Mucosa of gallbladder (tissue), 1 donor: ENCODE results near the gene BNIP1. TPM values are rescaled to one million over a fixed set of nuclear protein-coding genes. Genes with fewer than 3 reads are reported as not detected.

Source experiments
- DNase-seq: peaks from one replicate; pipeline ENCODE4 v3.0.0-alpha.2; 2020; ENCODE audit warnings: low spot score
- total RNA-seq: library from RNA; stranded (reverse); gene quantifications from one replicate; pipeline ENCODE4 v1.2.1, GENCODE V29; 2021
- donor health status: DM: no; HTN: no; CAD: no.

The BNIP1 gene
- total RNA-seq, 1 donor from 2014 or later = 13.5 TPM

DNA sequence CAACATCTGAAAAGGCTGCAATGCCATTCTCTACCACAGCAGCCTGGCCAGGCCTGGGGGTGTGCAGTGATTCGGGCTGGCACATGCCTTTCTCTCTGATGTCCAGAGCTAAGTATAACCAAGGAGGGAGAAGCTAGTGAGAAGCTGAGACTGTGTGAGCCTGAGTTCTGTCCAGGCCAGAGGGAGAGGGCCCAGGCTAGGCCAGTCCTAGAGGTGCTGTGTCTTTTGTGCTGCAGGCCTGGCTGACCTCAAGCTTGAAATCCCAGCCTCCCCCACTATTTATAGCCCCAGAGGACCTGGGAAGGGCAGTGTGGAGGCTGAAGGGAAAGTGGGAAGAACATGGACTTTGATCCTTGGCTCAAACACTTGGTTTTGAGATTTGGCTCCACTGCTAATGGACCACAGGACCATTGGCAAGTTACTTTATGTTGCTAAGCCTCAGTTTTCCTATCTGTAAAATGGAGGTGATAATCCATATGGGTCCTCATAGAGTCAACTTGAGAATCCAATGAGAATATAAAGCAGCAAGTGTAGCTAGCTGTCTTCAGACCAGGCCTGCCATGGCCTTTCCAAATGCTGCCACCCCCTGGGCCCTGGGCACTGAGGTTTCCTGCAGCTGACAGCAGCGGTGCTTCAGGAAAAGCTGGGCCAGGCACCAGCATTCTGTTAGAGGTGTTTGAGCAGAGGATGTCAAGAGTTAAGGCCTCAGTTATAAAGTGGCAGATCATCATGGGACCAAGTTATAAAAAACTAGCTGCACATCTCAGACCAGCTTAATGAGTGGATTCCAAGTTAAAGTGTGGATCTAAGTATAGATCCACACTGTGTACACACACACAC is 21.1 kb downstream of the BNIP1 start:
- DNase-seq = no peak

DNA sequence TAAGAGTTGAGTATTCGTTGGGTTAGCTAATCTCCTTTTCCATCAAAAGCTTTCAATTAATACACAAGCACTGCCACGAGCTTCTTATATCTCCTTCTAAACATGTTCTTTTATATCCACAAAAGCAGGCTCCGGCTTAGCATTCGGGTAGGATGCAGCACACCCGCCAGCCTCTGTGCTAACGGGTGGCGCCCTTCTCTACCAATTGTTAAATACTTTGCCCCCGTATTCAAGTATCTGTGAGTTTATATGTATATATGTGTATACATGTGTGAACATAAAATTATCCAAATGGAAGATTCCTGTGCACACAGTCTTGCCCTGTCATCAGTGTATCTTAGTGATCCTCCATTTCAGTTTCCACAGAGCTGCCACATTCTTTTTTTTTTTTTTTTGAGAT is 27.8 kb downstream of the BNIP1 start:
- DNase-seq = no peak

DNA sequence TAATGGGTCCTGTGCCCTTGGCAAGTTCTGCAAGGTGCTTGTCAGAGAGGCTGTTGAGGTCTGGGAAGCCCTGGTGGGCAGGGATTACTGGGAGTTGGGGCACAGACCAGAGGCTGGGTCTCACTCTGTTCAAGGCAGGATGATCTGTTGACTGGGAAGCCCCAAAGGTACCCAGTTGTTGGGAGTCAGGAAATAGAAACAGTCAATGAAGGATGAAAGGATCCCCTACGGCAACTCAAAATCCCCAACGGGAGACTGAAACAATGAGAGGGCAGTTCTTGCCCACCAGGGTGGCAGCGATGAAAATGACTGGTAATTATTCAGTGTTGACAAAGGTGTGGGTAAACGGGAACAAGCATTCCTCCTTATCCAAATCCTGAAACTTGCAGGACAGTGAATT is 31.2 kb downstream of the BNIP1 start:
- DNase-seq = no peak

DNA sequence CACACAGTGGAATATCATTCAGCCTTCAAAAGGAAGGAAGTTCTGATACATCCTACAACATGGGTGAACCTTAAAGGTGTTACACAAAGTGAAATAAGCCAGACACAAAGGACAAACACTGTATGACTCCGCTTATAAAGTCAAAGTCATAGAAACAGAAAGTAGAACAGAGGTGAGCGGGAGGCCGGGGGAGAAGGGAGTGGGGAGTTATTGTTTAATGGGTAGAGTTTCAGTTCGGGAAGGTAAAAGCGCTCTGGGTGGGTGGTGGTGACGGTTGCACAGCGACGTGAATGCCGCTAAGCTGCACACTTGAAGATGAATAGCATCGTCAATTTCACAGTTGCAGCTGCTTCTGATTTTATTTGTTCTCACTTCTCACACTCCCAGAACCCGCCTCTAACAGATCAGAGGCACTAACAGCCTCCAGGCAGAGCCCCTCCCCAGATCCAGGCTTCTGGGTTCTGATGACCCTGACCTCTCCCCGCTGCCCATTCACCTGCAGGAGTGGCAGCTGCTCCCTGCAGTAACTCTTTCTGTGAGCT is 34.1 kb downstream of the BNIP1 start:
- no peak for DNase-seq

DNA sequence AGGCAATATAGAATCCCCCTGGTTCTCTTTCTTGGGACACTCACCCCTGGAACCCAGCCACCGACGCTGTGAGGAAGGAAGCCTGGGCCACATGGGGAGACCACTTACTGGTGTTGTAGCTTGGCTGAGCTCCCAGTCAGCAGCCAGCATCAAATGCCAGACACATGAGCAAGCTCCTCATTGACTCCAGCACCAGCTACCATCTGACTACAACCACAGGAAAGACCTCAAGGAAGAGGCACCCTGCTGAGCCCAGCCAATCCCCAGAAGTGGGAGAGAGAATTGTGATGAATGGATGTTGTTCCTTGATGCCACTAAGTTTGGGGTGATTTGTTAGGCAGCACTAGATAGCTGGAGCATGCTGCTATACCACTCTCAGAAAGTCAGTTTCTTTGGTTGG is 36.0 kb downstream of the BNIP1 start:
- DNase-seq = no peak

DNA sequence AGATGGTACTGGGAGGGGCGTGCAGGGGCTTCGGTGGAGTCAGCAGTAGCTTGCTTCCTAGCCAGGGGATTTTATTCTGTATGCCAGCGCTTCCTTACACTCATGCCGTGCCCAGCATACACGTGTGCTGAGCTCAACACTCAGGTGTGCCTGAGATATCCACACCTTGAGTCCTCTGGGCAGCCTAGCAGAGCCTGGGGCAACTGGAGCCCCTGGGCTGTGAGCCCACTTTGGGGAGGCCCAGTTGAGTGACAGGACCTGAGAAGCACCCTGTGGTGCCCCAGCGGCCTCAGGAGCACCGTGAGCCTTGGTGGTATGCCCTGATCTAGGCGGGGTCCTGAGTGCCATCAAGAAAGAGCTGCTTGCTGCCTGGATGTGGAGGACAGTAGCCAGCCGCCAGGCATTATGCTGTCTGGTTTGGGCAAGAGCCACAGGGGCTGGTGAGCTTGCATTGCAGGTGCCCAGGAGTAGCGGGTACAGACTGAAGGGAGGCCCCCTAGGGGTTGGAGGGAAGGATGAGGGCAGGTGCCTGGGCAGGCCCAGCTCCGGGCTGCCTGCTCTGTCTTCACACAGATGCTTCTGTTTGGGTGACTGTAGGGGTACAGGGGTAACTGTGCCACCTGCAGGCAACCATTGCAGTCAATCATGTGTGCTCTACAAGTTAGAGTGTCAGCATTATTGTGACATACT is 42.9 kb downstream of the BNIP1 start:
- no peak for DNase-seq

DNA sequence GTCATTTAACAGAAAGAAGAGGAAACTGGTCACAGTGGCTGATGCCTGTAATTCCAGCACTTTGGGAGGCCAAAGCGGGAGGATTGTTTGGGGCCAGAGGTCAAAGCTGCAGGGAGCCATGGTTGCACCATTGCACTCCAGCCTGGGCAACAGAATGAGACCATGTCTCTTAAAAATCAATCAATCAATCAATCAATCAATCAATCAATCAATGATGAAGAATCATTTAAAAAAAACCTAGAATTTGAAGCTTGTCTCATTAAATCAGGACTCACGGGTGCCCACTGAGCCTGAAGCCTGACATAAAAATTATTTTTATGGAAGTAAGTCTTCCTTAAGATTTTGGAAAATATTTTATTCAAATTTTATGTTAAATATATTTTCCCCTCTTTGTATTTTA is 43.9 kb downstream of the BNIP1 start:
- DNase-seq = no peak

DNA sequence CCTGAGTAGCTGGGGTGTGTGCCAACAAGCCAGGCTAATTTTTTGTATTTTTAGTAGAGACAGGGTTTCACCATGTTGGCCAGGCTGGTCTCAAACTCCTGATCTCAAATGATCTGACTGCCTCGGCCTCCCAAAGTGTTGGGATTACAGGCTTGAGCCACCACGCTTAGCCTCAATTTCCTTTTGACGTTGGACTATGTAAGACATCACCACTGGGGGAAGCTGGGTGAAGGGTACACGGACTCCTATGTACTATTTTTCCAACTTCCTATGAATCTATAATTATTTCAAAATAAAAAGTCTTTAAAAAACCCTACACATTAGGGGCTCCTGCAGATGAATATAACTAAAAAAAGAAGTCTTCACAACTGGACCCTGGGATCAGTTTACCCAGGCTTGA is 46.7 kb downstream of the BNIP1 start:
- DNase-seq = no peak

DNA sequence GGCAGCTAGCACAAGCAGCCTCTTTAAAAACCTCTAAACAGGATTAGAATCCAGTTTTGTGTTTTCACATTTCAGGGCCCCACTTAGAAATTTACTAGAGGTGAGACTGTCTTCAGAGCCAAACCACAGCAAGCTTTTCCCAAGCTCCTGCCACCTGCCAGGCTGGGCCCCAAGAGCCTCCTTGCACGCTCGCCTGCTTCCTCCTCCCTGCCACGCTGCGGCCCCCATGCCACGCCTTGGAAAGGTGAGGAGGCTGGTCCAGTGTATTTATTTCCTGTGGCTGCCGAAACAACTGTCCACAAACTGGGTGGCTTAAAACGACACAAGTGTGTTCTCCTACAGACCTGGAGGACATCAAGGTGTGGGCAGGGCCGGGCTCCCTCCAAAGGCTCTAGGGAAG is 47.2 kb downstream of the BNIP1 start:
- DNase-seq = no peak

DNA sequence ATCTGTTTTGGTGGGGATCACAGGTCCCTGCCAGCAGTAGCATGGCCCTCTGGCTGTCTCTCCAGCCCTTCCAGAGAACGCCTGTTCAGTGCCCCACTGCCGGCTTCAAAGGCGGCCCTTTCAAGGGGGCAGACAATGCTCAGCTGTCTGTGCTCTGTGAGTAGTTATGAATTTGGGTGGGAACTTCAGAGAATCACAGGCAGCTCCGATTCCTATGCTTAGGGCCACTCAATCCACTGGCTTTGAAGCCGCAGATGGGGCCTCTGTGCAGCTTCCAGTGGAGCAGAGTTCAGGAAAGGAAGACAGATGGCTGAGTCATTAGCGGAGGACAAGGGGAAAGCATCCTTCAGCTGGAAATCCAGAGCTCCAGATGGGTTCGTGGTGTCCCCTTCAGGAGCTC is 48.2 kb downstream of the BNIP1 start:
- no peak for DNase-seq

DNA sequence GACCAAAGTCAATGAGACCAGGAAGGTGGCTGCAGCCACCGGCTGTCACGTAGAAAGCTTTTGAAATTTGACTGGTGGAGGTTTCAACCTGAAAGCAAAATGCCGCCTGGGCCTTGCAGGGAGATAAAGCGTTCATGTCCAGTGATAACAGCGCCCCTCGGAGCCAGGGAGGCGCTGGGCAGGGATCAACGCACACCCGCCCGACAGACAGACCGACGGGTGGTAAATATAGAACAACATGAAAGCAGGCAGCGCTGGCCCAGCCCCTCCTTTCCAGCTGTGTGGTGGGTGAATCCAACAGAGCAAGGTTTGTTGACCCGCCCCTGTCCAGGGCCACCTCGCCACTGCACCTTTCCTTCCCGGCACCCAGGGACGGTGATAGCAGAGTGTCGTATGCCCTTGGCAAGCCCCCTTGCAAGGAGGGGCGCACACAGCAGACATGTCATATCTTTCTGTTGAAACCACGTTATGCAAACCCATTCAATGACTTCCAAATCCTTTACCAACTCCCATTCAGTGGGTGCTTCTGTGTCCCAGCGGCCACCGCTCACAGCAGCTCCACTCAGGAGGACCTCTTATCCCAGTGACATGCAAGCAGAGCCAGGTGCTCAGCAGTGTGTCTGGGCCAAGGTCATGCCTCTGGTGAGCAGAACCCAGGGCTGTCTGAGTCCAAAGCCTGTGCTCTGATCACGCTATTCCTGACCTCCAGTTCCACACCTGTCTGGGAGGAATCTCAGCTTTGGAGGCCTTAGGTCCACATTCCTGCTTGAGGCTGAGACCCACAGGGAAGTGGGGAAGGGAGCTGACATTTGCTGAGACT is 52.0 kb downstream of the BNIP1 start:
- DNase-seq = no peak

DNA sequence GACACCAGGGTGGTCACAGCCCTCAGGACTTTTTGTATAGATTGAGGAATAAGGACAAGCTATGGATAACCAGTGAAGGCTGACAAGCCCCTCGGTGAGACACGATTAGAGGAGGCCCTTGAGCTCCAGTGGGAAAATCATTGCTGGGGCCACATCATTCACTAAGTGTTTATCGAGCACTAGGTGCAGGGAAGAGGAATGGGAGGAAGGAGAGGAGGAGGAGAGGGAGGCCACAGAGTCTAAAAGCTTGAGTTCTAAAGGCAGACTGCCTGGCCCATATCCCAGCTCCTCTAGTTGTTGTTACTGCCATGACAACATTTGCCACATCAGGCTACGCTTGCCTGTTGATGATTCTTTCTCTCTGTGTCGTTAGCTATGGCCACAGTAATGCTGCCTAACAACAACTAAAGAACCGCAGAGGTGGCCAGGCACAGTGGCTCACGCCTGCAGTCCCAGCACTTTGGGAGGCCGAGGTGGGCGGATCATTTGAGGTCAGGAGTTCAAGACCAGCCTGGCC is 53.1 kb downstream of the BNIP1 start:
- DNase-seq = no peak

DNA sequence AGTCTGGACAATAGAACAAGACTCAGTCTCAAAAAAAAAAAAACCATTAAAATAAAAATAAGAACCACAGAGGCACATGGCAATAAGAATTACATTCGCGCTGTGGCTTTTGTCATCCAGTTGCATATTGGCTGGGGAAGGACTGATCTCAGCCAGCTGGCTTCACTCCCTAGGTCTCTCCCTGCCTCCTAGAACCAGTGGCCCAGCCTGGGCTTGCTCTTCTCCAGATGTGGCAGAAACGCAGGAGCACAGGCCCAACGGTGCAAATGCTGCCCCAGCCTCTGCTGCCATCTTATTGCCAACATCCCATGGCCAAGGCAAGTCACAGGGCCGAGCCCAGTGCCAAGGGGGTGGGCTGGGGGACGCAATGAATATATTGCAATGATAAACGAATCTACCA is 53.7 kb downstream of the BNIP1 start:
- DNase-seq = no peak

DNA sequence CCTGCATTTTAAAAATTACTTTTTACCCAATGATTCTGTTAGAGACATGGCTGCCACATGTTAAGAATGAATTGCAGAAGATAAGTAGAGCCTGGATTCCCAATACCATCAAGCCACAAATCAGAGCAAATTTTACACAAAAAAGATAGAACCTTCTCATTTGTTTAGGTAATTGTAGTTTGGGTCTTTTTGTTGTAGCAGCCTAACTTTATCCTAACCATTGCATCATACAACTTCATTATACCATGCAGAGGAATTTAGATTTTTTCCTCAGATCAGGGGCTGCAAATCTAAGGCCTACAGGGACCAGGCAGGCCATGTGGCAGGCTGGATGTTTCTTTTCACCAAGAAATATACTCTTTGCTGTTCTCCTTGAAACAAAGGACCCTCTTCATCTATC is 56.0 kb downstream of the BNIP1 start:
- DNase-seq = no peak

DNA sequence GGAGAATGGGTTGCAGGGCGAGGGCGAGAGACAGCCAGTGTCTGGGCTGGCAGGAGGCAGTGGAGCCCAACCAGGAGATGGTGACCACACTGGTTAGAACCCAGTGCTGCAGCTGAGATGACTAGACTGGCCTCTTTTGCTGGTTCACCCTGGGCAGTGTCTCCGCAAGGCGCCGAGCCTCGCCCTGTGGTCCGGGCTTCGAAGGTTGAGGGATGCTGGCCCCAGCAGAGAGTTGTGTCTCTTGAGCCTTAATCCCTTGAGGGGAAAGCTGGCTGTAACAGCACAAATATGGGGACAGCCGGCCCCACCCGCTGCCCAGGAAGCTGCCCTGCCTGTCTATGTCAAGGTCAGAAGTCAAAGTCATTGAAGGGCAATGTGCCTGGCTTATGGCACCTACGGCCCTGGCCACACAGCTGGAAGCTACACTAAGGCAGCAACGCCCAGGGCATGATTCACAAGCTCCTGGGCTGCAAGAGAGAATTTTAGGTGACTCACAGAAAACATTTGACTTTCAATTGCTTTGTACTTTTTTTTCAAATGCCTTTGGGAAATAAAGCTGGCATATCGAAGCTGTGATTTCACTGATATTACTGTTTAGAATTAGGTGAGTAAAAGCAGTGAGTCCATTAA is 57.4 kb downstream of the BNIP1 start:
- DNase-seq = no peak

DNA sequence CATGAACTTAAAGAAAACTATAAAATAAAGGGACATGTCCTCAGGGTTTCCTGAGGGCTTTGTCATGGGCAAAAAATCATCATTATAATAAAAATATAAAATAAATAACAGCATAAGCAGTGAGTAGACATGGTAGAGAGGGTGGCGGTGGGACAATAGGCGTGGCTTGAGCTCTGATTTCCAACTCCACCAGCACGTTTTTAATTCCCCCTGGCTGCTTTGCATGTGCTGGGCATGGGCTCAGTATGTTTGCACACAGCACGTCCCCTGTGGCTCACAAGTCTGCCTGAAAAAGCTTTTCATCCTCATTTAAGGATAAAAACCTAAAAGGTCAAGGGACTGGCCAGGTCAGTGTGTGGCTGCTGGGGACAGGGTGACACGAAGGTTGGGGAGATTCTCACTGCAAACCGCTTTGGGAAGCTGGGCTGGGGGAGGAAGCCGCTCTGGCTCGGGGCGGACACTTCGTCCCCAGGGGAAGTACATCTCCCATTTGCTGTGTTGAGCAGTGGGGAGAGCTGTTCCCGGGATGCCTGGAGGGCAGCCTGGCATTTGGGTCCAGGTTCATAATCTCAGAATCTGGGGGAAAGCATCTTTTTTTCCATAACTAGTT is 58.0 kb downstream of the BNIP1 start:
- DNase-seq = no peak

DNA sequence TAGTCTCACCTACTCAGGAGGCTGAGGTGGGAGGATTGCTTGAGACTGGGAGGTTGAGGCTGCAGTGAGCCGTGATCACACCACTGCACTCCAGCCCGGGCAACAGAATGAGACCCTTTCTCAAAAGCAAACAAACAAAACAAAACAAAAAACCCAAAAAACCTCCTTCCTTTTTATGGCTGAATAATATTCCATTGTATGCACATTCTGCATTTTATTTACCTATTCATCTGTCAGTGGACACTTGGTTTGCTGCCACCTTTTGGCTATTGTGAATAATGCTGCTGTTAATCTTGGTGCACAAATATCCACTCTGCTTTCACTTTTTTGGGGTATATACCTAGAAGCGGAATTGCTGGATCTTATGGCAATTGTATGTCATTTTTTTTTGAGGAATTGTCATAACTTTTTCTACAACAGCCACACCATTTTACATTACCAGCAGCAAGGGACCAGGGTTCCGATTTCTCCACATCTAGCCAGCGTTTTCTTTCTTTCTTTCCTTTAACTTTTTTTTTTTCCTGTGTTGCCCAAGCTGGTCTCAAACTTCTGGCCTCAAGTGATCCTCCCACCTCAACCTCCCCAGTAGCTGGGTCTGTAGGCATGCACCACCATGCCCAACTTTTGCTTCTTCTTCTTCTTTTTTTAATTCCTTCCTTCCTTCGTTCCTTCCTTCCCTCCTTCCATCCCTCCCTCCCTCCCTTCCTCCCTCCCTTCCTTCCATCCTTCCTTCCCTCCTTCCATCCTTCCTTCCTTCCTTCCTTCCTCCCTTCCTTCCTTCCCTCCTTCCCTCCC is 60.1 kb downstream of the BNIP1 start:
- no peak for DNase-seq

DNA sequence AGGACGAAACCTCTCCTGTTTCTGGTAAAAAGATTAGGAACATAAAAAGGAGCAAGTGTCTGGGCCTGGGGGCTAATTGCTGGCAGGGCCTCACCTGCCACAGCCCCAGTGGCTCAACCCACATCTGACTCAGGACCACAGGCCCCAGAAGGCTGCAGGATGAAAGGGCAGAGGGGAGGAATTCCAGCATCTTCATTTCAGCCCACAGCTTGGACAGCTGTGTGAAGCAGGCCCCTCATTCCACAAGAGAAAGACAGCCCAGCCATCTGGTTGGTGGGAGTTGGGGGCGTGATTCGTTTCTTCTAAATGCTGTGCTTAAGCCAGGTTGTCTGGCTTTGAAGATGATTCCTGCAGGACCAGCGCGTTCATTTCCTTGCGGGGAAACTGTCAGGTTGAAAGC is 61.6 kb downstream of the BNIP1 start:
- DNase-seq = no peak

DNA sequence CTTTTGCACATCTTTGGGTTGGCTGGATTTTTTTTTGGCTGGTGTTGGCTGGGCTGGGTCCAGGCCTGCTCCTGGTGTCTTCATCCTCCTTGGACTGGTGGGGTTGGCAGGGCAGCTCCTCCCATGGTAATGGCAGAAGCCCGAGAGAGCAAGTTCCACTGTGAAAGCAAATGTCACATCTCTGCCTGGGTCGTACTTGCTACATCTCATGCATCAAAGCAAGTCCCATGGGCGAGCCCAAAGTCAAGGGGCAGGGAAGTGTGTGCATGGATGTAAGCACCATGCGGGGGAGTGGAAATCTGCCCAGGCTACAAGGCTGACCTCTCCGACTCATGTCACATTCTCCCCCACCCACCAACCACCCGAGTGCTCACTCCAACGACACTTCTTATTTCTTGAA is 64.0 kb downstream of the BNIP1 start:
- no peak for DNase-seq

DNA sequence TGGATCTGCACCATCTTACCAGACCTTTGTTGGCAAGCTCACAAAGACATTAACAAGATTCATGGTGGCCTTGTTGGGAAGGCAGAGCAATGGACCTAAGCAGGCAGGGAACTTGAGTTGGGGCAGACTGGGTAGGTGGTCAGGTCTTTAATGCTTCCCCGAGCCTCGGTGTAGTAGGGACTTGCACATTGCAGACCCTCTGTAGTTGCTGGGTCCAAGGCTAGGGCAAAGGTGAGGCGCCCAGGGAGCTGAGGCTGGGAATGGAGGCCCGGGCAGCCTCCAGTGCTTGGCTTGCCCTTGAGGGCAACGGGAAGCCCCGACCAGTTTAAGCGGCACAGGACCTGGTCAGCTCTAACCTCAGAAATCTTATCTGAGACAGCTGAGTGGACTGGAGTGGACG is 66.5 kb downstream of the BNIP1 start:
- no peak for DNase-seq
